PC-9 (cell line): ENCODE results near the gene SYTL5. TPM values are rescaled to one million over a fixed set of nuclear protein-coding genes. Genes with fewer than 3 reads are reported as not detected.

Experiments
- BruUV-seq: library from RNA; stranded (reverse); fragments of 400-500 nt; replicated peaks from 2 replicates; lab custom pipeline; 2021; lab: Mats Ljungman, UMichigan
- CTCF ChIA-PET: fragments of 300-600 bp; sonication (Branson Sonifier 250); formaldehyde crosslinking; loops from one replicate; lab custom pipeline; 2022; ENCODE audit warnings: antibody characterized with exemption; lab: Charles Lee
- POLR2A ChIA-PET: fragments of 300-600 bp; sonication (Branson Sonifier 250); formaldehyde crosslinking; loops from one replicate; lab custom pipeline; 2022; ENCODE audit warnings: antibody characterized with exemption; ENCODE audit not compliant: unreplicated experiment; lab: Charles Lee
- DNase-seq, 2 experiments: peaks; one replicate each; pipeline versions ENCODE4 v3.0.0 to v3.0.0-alpha.2; 2015 to 2022; ENCODE audit warnings: mixed read lengths in 1 of 2
- H2AFZ ChIP-seq: fragments of 200-600 bp; sonication (generic); 2 replicates; pipeline ENCODE4 v1.8.1; 2017; ENCODE audit warnings: antibody characterized with exemption
- H3F3A ChIP-seq: fragments of 200-600 bp; sonication (generic); 2 replicates; pipeline ENCODE4 v1.8.1; 2017; ENCODE audit warnings: antibody characterized with exemption, mild to moderate bottlenecking, low read depth; ENCODE audit not compliant: insufficient read depth
- H3K27ac ChIP-seq: fragments of 200-600 bp; sonication (generic); 2 replicates; pipeline ENCODE4 v1.6.1; 2016; ENCODE audit warnings: mixed run types
- H3K27me3 ChIP-seq: fragments of 200-600 bp; sonication (generic); 2 replicates; pipeline ENCODE4 v1.6.1; 2016; ENCODE audit warnings: low read depth, mixed run types; ENCODE audit not compliant: insufficient read depth
- H3K36me3 ChIP-seq: fragments of 200-600 bp; sonication (generic); 2 replicates; pipeline ENCODE4 v1.6.1; 2016; ENCODE audit warnings: low read depth, mixed run types
- H3K4me1 ChIP-seq: fragments of 200-600 bp; sonication (generic); replicated peaks from 2 replicates; pipeline ENCODE4 v1.6.1; 2016; ENCODE audit warnings: mixed run types; ENCODE audit not compliant: insufficient read depth
- H3K4me2 ChIP-seq: fragments of 200-600 bp; sonication (generic); 2 replicates; pipeline ENCODE4 v1.6.1; 2017; ENCODE audit warnings: mixed run types
- H3K4me3 ChIP-seq: fragments of 200-600 bp; sonication (generic); 2 replicates; pipeline ENCODE4 v1.6.1; 2016; ENCODE audit warnings: mixed run types
- H3K79me2 ChIP-seq: fragments of 200-600 bp; sonication (generic); 2 replicates; pipeline ENCODE4 v1.6.1; 2017; ENCODE audit warnings: low read depth, mixed run types
- H3K9me2 ChIP-seq: fragments of 200-600 bp; sonication (generic); 2 replicates; pipeline ENCODE4 v1.8.1; 2017; ENCODE audit warnings: mild to moderate bottlenecking; ENCODE audit not compliant: insufficient read depth
- H3K9me3 ChIP-seq: fragments of 200-600 bp; sonication (generic); 2 replicates; pipeline ENCODE4 v1.8.1; 2016; ENCODE audit warnings: low read depth; ENCODE audit not compliant: insufficient read depth
- H4K20me1 ChIP-seq: fragments of 200-600 bp; sonication (generic); 2 replicates; pipeline ENCODE4 v1.8.1; 2017; ENCODE audit not compliant: insufficient read depth
- EZH2 ChIP-seq: fragments of 200-600 bp; sonication (generic); IDR thresholded peaks from 2 replicates; pipeline ENCODE4 v1.8.0; 2017; ENCODE audit warnings: antibody characterized with exemption, low read depth
- intact Hi-C: fragments of 100-400 bp; cut with micrococcal nuclease; formaldehyde crosslinking; loops from one replicate; pipeline ENCODE4 v1.10.0; 2022; ENCODE audit not compliant: unreplicated experiment
- total RNA-seq: library from RNA; stranded (reverse); gene quantifications from 2 replicates; pipeline ENCODE4 v1.2.3, GENCODE V29; 2021
- TF ChIP-seq, protein P1 (sequence below): fragments of 200-600 bp; sonication (generic); conservative IDR thresholded peaks from 2 replicates; pipeline ENCODE4 v1.6.1; 2017; ENCODE audit warnings: mixed run types, antibody characterized with exemption, mild to moderate bottlenecking, moderate library complexity

The SYTL5 gene
- total RNA-seq, 1 experiment from 2014 or later: not detected

GRCh38 chrX:38105216-38105725, 98.9 kb downstream of the SYTL5 start:
- CTCF ChIA-PET: no interaction called here

GRCh38 chrX:38106991-38107655, 100.8 kb downstream of the SYTL5 start:
- no peak overlapping the region for H3K27ac ChIP-seq
- no peaks in the 10 kb centered on the region for H4K20me1 ChIP-seq
- H3K36me3 ChIP-seq: no peaks in the 10 kb centered on the region
- H3K9me3 ChIP-seq: no peaks in the 10 kb centered on the region
- no peaks in the 10 kb centered on the region for H3K79me2 ChIP-seq
- no peaks in the 10 kb centered on the region for H3K4me1 ChIP-seq
- no peak for DNase-seq
- TF ChIP-seq, protein P1, sequence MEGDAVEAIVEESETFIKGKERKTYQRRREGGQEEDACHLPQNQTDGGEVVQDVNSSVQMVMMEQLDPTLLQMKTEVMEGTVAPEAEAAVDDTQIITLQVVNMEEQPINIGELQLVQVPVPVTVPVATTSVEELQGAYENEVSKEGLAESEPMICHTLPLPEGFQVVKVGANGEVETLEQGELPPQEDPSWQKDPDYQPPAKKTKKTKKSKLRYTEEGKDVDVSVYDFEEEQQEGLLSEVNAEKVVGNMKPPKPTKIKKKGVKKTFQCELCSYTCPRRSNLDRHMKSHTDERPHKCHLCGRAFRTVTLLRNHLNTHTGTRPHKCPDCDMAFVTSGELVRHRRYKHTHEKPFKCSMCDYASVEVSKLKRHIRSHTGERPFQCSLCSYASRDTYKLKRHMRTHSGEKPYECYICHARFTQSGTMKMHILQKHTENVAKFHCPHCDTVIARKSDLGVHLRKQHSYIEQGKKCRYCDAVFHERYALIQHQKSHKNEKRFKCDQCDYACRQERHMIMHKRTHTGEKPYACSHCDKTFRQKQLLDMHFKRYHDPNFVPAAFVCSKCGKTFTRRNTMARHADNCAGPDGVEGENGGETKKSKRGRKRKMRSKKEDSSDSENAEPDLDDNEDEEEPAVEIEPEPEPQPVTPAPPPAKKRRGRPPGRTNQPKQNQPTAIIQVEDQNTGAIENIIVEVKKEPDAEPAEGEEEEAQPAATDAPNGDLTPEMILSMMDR: no peak
- TF ChIP-seq EZH2: no peak
- BruUV-seq: no TSS peak
- no peak overlapping the region for H3K4me3 ChIP-seq
- no peak overlapping the region for H3K4me2 ChIP-seq
- H3F3A ChIP-seq: no peaks in the 10 kb centered on the region
- no peaks in the 10 kb centered on the region for H3K27me3 ChIP-seq
- ChIA-PET CTCF (no interaction called here), POLR2A (no interaction called here)
- H2AFZ ChIP-seq: no peak overlapping the region
- H3K9me2 ChIP-seq: no peaks in the 10 kb centered on the region
- intact Hi-C loops: no loop called here

More at GRCh38 chrX:38105216-38105725, 98.9 kb downstream of the SYTL5 start:
- Histone ChIP-seq H3K27ac (no peak overlapping the region), H3K36me3 (no peaks in the 10 kb centered on the region), H3K9me2 (no peaks in the 10 kb centered on the region), H2AFZ (no peak overlapping the region), H3K4me1 (no peaks in the 10 kb centered on the region), H3K4me3 (no peak overlapping the region), H3K9me3 (no peaks in the 10 kb centered on the region), H3F3A (no peaks in the 10 kb centered on the region), H4K20me1 (no peaks in the 10 kb centered on the region), H3K27me3 (no peaks in the 10 kb centered on the region), H3K79me2 (no peaks in the 10 kb centered on the region), H3K4me2 (no peak overlapping the region)
- POLR2A ChIA-PET: no interaction called here
- no TSS peak for BruUV-seq
- TF ChIP-seq, protein P1: no peak
- TF ChIP-seq EZH2: no peak
- intact Hi-C loops: no loop called here
- no peak for DNase-seq

GRCh38 chrX:38108364-38108763, 102.0 kb downstream of the SYTL5 start:
- H3K27ac ChIP-seq: no peak overlapping the region
- intact Hi-C loops: no loop called here
- no peaks in the 10 kb centered on the region for H3K79me2 ChIP-seq
- no peaks in the 10 kb centered on the region for H3K4me1 ChIP-seq
- no peak overlapping the region for H3K4me3 ChIP-seq
- no peak for TF ChIP-seq EZH2
- TF ChIP-seq, protein P1: no peak
- ChIA-PET POLR2A (no interaction called here), CTCF (no interaction called here)
- no peaks in the 10 kb centered on the region for H3K9me3 ChIP-seq
- H3K36me3 ChIP-seq: no peaks in the 10 kb centered on the region
- H3F3A ChIP-seq: no peaks in the 10 kb centered on the region
- H2AFZ ChIP-seq: no peak overlapping the region
- H4K20me1 ChIP-seq: no peaks in the 10 kb centered on the region
- no peak for DNase-seq
- no TSS peak for BruUV-seq
- H3K27me3 ChIP-seq: no peaks in the 10 kb centered on the region
- H3K4me2 ChIP-seq: no peak overlapping the region
- H3K9me2 ChIP-seq: no peaks in the 10 kb centered on the region
